EH (cell line): ENCODE data around the gene LITAF.
"Not testable (repeated sequence)": the region's sequence is repeated elsewhere in the genome, so short reads cannot be mapped to it uniquely, and the experiment has no call there.

Experiments used
- DNase-seq: peaks from one replicate; pipeline ENCODE4 v3.0.0-alpha.2; 2015; ENCODE audit warnings: low read depth

LITAF gene

DNA sequence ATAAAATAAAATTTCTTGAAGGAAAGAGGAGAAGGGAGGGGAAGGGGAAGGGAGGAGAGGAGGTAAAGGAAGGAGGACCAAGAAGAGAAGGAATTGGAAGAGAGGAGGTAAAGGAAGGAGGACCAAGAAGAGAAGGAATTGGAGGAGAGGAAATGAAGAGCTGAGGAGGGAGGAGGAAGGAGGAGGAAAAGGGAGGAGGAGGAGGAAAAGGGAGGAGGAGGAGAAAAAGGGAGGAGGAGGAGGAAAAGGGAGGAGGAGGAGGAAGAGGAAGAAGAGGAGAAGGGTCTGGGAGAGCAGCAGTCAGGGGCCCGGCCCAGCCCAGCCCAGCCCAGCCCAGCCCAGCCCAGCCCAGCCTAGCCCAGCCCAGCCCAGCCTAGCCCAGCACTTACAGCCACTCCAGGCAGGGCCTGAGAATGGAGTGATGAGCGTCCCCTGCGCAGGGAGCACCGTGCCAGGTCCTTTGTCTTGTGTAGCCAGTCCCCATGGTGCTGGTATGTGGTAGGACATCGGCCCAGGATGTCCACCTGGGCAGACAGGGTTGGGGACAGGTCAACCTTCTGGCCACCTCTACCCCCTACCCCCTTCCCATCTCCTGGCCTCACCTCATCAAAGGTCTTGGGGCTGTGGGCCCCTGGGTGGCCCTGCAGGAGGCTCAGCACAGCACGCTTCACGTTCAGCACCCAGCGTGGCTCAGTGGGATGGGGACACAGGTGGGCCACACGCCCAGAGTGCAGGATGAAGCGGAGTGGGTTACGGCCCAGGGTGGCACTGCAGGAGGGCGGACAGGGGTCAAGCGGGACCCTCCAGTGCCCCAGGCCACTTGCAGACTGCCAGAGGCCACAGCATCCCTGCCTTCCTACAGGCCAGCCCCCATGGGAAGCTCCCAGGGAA, 70.9 kb downstream of the LITAF start:
- DNase-seq, result no peak

DNA sequence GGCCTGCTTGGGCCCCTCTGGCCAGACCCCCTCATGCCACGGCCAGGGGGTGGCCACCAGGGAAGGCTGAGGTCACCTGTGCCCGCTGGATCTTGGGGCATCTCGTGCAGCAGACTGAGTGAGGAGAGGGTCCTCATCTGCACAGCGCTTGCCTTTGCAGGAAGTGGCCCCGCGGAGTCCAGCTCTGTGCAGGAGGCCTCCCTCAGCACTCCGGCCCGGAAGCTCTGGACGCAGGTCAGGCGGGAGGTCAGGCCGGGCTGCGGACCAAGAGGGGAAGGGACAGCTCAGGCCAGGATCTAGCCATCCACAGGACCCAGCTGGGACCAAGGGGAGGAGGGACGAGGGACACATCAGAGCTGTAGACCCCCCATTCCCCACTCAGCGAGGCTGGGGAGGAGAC, 72.4 kb downstream of the LITAF start:
- DNase-seq, result no peak

DNA sequence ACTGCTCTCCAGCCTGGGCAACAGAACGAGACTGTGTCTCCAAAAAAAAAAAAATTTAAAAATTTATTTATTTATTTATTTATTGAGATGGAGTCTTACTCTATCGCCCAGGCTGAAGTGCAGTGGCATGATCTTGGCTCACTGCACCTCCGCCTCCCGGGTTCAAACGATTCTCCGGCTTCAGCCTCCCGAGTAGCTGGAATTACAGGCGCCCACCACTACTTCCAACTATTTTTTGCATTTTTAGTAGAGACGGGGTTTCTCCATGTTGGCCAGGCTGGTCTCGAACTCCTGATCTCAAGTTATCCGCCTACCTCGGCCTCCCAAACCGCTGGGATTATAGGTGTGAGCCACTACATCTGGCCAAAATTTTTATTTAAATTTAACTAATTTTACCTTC, 73.4 kb downstream of the LITAF start:
- not testable (repeated sequence) for DNase-seq

DNA sequence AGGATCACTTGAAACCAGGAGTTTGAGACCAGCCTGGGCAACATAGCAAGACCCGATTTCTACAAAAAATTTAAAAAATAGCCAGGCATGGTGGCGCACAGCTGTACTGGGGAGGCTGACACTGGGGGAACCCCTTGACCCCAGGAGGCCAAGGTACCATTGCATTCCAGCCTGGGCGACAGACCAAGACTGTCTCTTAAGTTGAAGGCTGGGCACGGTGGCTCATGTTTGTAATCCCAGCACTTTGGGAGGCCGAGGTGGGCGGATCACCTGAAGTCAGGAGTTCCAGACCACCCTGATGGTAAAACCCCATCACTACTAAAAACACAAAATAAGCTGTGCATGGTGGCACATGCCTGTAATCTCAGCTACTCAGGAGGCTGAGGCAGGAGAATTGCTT, 74.9 kb downstream of the LITAF start:
- no peak for DNase-seq

DNA sequence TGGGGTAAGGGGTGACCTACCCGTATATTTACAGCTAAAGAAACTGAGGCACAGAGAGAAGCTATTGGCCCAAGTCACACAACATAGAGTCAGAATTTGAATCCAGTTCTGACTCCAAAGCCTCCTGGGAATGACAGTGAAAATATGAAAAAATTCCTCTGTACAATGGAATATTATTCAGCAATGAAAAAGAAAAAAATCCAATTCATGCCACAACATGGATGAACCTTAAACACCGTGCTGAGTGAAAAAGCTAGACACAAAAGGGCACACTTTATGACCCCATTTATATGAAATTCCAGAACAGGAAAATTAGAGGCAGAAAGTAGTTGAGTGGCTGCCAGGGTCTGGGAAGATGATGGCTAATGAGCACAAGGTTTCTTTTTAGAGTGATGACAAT, 75.4 kb downstream of the LITAF start:
- DNase-seq, result no peak

DNA sequence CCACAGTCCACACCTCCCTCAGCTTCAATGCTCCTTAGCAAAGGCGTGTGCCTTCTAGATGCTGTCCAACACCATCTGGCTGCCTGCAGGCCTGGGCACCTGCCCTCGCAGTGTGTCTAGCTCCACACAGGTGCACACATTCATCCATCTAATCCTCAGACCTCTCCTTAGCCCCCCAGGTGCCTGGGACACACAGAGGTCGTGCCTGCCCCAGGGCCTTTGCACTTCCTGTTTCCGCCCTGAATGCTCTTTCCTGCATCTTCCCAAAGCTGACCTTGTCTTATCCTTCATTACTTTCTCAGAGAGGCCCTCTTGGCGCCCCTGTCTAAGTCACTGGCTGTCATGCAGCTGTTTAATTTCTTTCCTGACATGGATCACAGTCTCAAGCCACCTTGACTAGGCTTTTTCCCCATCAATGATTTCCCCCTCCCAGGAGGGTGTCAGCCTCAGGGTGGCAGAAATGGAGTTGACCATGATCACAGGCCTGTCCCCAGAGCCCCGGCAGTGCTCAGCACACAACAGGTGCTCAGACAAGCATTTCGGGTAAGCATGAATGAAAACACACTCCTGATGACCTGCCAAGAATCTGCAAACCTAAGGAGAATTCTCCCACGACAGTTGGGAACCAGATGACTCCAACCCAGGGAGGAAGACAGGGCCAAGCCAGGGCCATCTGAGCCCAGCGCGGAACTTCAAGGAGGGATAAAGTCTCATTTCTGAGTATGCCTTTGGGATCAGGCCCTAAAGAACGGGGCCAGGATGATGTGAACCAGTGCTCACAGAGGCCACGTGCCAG, 76.3 kb downstream of the LITAF start:
- DNase-seq, result no peak

DNA sequence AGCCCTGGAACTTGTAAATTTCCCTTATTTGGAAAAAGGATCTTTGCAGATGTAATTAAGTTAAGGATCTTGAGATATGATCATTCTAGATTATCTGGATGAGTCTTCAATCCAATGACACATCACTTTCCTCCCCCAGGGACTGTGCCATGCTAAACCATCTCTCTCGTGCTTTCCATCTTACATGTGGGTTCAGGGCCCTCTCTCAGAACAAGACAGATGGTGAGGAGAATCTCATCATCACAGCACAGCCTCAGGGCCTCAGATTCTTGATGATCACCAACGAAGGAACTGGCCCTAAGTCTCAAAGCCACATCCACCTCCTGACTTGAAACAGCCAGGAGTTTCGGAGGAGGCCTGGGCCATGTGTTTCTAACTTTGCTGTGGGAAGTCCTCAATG, 78.7 kb downstream of the LITAF start:
- peak; percentile 71 for DNase-seq

DNA sequence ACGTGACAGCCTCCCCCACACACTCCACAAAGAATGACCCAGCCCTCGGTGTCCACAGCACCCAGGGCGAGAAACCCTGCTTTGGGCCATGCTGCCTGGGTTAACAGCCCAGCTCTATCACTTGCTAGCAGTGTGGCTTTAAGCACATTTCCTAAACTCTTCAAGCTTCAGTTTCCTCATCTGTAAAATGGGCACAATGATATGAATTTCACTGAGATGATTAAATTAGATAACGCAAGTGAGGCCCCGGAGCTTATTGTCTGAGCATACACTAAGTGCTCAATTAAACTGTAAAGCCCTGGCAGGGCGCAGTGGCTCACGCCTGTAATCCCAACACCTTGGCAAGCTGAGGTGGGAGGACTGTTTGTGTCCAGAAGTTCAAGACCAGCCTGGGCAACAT, 79.4 kb downstream of the LITAF start:
- no peak for DNase-seq

DNA sequence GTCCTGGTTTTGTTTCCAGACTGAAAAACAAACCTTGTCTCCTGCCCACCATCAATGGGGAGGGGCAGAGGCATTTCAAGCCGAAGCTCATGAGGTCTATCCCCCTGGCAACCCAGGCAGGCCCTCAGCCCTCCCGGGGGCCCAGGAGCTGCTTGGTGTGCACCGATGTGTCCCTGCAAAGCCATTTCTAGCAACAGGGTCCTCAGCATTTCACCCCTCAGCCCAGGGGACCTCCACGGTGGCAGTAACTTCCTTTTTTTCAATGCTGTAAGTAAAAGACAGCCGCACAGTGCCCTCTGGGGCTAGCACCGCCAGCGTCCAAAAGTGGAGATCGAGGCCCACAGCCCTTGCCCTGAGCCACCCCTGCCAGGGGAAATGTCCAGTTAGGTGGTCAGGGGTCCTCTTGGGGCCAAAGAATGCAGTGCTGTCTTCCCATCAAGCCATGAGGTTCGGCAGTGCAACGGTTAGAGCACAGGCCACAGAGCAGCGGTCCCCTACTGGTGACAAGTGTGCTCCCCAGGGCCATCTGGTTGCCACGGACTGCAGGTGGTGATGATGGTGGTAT, 79.9 kb downstream of the LITAF start:
- DNase-seq, result no peak

DNA sequence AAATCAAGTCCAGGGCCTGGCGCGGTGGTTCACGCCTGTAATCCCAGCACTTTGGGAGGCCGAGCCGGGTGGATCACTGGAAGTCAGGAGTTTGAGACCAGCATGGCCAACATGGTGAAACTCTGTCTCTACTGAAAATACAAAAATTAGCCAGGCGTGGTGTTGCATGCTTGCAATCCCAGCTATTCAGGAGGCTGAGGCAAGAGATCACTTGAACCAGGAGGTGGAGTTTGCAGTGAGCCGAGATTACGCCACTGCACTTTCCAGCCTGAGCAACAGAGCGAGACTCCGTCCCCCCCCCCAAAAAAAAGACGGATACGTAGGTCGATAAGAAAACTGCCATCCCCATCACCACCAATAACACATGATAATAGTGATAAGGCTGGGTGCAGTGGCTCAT, 82.5 kb downstream of the LITAF start:
- not testable (repeated sequence) for DNase-seq

DNA sequence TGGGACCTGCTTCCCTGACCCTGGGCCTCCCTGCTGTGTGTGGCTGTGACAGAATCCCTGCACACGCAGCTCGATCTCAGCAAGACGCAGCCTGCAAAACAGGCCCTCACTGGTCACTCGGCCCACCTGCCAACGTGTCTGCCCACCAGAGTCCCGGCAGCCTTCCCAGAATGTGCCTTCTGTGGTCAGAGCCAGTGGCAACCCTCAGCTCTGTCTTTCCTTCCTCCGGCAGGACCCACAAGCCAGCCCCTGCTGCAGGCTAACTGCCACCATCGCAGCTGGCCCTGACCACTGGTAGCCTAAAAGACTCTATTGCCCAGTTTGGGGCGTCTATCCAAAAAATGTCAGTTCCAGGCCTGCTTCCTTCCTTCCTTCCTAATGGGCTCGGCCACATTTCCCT, 83.2 kb downstream of the LITAF start:
- DNase-seq, result no peak

DNA sequence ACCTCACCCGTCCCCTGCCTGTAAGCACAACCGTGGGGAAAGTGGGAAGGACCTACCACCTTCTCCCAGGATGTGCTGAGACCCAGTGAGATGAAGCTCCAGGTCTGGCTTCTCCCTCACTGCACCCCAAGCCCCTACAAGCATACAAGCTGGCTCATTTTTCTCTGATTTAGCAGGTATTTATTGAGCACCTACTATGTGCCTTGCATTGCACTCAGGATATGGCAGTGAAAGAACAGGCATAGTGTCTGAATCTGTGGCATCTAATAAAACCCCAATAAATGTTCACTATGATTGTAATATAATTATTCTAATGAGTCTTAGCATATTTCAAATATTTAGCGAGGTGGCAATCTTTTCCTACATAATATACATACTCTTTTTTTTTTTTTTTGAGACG, 84.5 kb downstream of the LITAF start:
- no peak for DNase-seq

DNA sequence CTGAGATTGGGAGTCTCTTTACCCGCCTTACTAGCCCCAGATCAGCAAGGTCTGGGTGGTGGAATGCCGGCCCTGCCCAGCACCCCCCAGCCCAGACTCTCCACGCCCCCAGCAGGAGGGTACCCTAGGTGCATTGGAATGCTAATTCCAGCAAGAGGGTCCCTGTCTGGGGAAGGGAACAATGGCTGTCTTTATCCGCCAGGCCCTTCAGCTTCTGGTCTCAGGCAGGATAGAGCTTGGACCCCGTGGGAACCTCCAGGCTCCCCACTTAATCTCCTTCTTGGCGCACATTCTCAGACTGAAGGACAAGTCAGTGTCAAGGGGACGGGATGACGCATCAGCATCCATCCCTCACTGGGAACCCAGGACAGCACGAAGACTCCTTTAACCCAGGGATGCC, 85.1 kb downstream of the LITAF start:
- no peak for DNase-seq

DNA sequence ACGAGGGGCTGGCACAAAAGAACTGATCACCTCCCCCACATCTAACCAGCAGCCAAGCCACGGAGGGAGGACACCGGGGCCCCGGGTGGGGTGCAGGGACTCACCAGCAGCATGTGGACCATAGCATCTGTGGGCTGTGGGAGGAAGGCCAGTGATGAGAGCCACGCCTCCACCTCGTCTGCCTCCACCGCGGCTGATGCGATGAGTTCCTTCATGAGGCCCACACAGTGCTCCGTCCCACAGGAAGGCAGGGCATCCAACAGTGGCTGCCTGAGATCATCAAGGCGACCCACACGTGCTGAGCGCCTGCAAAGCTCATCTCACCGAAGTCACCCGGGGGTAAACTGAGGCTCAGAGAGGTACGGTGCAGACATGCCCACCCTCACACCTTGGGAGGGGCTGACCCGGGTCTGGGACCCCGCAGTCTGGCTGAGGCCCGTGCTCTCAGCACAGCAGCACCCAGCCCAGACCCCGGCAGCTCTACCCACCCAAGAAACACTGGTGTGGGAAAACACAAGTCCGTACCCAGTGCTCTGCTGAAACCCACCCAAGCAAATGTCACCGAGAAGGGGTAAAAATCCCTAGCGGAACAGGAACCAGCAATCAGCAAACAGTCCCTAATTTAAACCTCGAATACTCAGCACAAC, 85.9 kb downstream of the LITAF start:
- no peak for DNase-seq

DNA sequence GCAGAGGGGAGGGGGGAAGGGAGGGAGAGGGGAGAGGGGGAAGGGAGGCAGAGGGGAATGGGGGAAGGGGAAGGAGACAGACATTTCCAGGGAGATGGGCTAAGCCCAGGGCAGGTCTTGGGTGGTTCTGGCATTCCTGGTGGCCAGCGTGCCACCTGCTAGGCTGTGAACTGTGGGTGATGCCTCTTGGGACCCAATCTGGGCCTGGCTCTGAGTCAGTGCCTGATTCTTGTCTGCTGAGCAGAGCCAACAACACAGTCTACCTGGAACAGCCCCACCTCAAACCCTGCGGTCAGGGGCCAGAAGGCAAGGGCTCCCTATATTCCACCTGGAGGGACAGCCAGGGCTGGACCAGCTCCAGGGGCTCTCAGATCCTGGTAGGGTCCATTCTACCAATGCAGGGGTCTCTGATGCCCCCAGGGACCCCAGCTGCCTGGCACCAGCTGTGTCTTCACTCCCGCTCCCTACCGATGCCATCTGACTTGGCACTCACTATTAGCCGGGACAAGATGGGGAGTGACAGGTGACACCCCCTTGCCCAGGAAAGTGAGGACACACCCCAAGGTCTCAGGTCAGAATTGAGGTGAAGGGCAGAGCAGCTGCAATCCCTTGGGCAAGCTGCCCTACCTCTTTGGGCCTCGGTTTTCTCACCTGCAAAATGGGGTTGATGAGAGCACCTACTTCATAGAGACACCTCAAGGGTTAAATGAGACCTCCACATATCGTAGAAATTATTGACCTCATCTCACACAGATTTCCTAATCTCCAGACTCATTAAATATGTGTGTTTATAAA, 87.2 kb downstream of the LITAF start:
- no peak for DNase-seq

DNA sequence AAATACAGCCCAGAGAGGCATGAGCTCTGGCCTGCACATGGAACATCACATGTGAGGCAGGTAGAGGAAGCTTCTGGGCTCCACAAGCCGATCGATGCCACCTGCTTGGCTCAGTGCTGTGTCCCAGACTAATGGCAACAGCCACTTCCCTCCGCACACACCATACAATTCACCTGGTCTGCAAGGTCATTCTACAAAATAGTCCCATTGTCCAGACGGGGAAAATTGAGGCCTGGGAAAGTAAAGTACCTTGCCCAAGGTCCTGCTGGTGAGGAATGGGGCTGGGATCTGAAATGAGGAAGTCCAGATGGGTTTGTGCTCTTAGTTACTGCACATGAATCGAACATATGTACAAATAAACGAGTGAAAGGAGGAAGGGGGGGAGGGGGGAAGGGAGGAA, 88.0 kb downstream of the LITAF start:
- DNase-seq, result no peak

DNA sequence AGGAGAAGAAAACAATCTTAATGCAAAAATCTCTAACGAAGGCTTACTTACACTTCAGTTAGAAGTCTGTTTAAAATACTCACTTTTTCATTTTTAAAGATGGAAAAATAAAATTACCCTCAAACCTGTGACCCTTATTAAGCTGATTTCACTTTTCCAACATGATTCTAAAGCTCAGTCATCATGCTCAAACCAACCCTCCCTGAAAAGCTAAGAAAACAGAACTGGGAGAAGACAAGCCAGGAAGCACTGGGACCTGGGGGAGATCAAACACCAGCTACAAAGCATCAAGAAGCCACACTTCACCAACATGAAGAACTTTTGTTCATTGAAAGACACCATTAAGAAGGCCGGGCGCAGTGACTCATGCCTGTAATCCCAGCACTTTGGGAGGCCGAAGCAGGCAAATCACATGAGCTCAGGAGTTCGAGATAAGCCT, 88.8 kb downstream of the LITAF start:
- peak; percentile 49 for DNase-seq
